Neural cell (in vitro differentiated cells): ENCODE data around the gene YTHDF2. TPM values are rescaled to one million over a fixed set of nuclear protein-coding genes. Genes with fewer than 3 reads are reported as not detected.

ENCODE experiments used
- H2AFZ ChIP-seq: fragments of 200-600, 300-800 bp; sonication (generic), shearing (Covaris generic); 2 replicates; pipeline ENCODE4 v1.6.0; 2014; ENCODE audit warnings: low read depth, mild to moderate bottlenecking, antibody characterized with exemption, low read length, moderate library complexity
- H3F3A ChIP-seq: fragments of 200-600 bp; shearing (Covaris generic); 2 replicates; pipeline ENCODE4 v1.6.1; 2016; ENCODE audit warnings: mild to moderate bottlenecking, moderate library complexity, mixed read lengths, antibody characterized with exemption, low read length; ENCODE audit not compliant: insufficient read depth, poor library complexity, severe bottlenecking
- H3K27ac ChIP-seq: fragments of 200-600, 300-800 bp; sonication (generic), shearing (Covaris generic); 2 replicates; pipeline ENCODE4 v1.5.1; 2014; ENCODE audit warnings: mild to moderate bottlenecking, low read length, moderate library complexity
- H3K27me3 ChIP-seq: fragments of 300-800, 200-600 bp; sonication (generic), shearing (Covaris generic); 2 replicates; pipeline ENCODE4 v1.6.0; 2014; ENCODE audit warnings: mild to moderate bottlenecking, low read depth, low read length, moderate library complexity; ENCODE audit not compliant: insufficient read depth
- H3K36me3 ChIP-seq: fragments of 300-800, 200-600 bp; sonication (generic), shearing (Covaris generic); 2 replicates; pipeline ENCODE4 v1.5.1; 2014; ENCODE audit warnings: mild to moderate bottlenecking, antibody characterized with exemption, low read length, moderate library complexity; ENCODE audit not compliant: insufficient read depth
- H3K4me2 ChIP-seq: fragments of 300-800, 200-600 bp; sonication (generic), shearing (Covaris generic); 2 replicates; pipeline ENCODE4 v1.6.0; 2014; ENCODE audit warnings: mild to moderate bottlenecking, low read length
- H3K4me3 ChIP-seq: fragments of 300-800, 200-600 bp; sonication (generic), shearing (Covaris generic); 2 replicates; pipeline ENCODE4 v1.5.1; 2014; ENCODE audit warnings: mild to moderate bottlenecking, low read length, moderate library complexity
- H3K79me2 ChIP-seq: fragments of 200-600 bp; shearing (Covaris generic); replicated peaks from 2 replicates; pipeline ENCODE4 v1.6.0; 2014; ENCODE audit warnings: mild to moderate bottlenecking, low read length, moderate library complexity; ENCODE audit not compliant: insufficient read depth
- H3K9ac ChIP-seq: fragments of 300-800, 200-600 bp; sonication (generic), shearing (Covaris generic); 2 replicates; pipeline ENCODE4 v1.6.1; 2016; ENCODE audit warnings: mild to moderate bottlenecking, low read length, mixed read lengths
- H3K9me2 ChIP-seq: fragments of 200-600 bp; shearing (Covaris generic); 2 replicates; pipeline ENCODE4 v1.6.1; 2016; ENCODE audit warnings: mild to moderate bottlenecking, low read length, mixed read lengths; ENCODE audit not compliant: insufficient read depth
- H3K9me3 ChIP-seq: fragments of 200-600, 300-800 bp; sonication (generic), shearing (Covaris generic); 2 replicates; pipeline ENCODE4 v1.6.1; 2016; ENCODE audit warnings: mild to moderate bottlenecking, mixed run types, low read length, moderate library complexity, mixed read lengths
- H4K20me1 ChIP-seq: fragments of 200-600 bp; shearing (Covaris generic); 2 replicates; pipeline ENCODE4 v1.6.1; 2016; ENCODE audit warnings: mild to moderate bottlenecking, mixed run types; ENCODE audit not compliant: insufficient read depth
- CTCF ChIP-seq: fragments of 450-650 bp; IDR thresholded peaks from 2 replicates; pipeline ENCODE4 v1.5.1; 2014; ENCODE audit warnings: antibody characterized with exemption, mild to moderate bottlenecking, moderate library complexity; ENCODE audit not compliant: poor library complexity, severe bottlenecking
- EP300 ChIP-seq: fragments of 450-650 bp; conservative IDR thresholded peaks from 2 replicates; pipeline ENCODE4 v1.6.1; 2014; ENCODE audit warnings: antibody characterized with exemption, mild to moderate bottlenecking, moderate library complexity; ENCODE audit not compliant: poor library complexity, severe bottlenecking
- EZH2 ChIP-seq: fragments of 200-600, 300-800 bp; shearing (Covaris generic), sonication (generic); IDR thresholded peaks from 2 replicates; pipeline ENCODE4 v1.6.1; 2014; ENCODE audit warnings: antibody characterized with exemption, low read length, borderline replicate concordance, mild to moderate bottlenecking; ENCODE audit not compliant: insufficient read depth, poor library complexity, severe bottlenecking
- MXI1 ChIP-seq: fragments of 450-650 bp; conservative IDR thresholded peaks from 2 replicates; pipeline ENCODE4 v1.6.1; 2014; ENCODE audit warnings: antibody characterized with exemption, mild to moderate bottlenecking; ENCODE audit not compliant: poor library complexity, severe bottlenecking
- POLR2AphosphoS5 ChIP-seq: IDR thresholded peaks from 2 replicates; pipeline ENCODE4 v1.6.1; 2012
- RAD21 ChIP-seq: fragments of 450-650 bp; conservative IDR thresholded peaks from 2 replicates; pipeline ENCODE4 v1.6.1; 2014; ENCODE audit warnings: antibody characterized with exemption, mild to moderate bottlenecking, moderate library complexity
- REST ChIP-seq: IDR thresholded peaks from 2 replicates; pipeline ENCODE4 v1.6.1; 2012; ENCODE audit warnings: borderline replicate concordance
- SMC3 ChIP-seq: fragments of 450-650 bp; conservative IDR thresholded peaks from 2 replicates; pipeline ENCODE4 v1.6.1; 2014; ENCODE audit warnings: antibody characterized with exemption, mild to moderate bottlenecking, moderate library complexity; ENCODE audit not compliant: poor library complexity
- TAF1 ChIP-seq: IDR thresholded peaks from 2 replicates; pipeline ENCODE4 v1.6.1; 2012; ENCODE audit warnings: low read depth
- polyA plus RNA-seq: library from polyadenylated mRNA; depleted of rRNA; stranded (reverse); fragments of >200 nt; gene quantifications from 2 replicates; pipeline ENCODE4 v1.2.3, GENCODE V29; 2014

The YTHDF2 gene
- polyA plus RNA-seq, 1 donor from 2014 or later: 90.2 TPM

- H3K4me3 ChIP-seq: no peak overlapping the region
- H3K4me2 ChIP-seq: no peak overlapping the region
- H3F3A ChIP-seq: no peaks in the 10 kb centered on the region
- TF ChIP-seq TAF1 (no peak), POLR2AphosphoS5 (no peak), EZH2 (no peak), REST (no peak), EP300 (no peak), MXI1 (no peak), RAD21 (no peak), CTCF (no peak), SMC3 (no peak)
- H3K27me3 ChIP-seq: no peaks in the 10 kb centered on the region
- no peak overlapping the region for H3K9ac ChIP-seq
- H3K9me2 ChIP-seq: no peaks in the 10 kb centered on the region
- no peak overlapping the region for H3K27ac ChIP-seq
- no peaks in the 10 kb centered on the region for H3K36me3 ChIP-seq
- no peak overlapping the region for H2AFZ ChIP-seq
- no peaks in the 10 kb centered on the region for H3K79me2 ChIP-seq
- no peaks in the 10 kb centered on the region for H3K9me3 ChIP-seq
- no peaks in the 10 kb centered on the region for H4K20me1 ChIP-seq
These were observed 41.3 kb downstream of the YTHDF2 start for GRCh38 chr1:28778021-28778420.

- TF ChIP-seq CTCF: no peak
- no peak for TF ChIP-seq EZH2
- TF ChIP-seq POLR2AphosphoS5: no peak
- no peak for TF ChIP-seq REST
- TF ChIP-seq SMC3: no peak
- TF ChIP-seq RAD21: no peak
- no peak for TF ChIP-seq EP300
- TF ChIP-seq MXI1: no peak
- TF ChIP-seq TAF1: no peak
These were observed 43.1 kb downstream of the YTHDF2 start for GRCh38 chr1:28779751-28780408.

More at GRCh38 chr1:28779751-28780408, 43.1 kb downstream of the YTHDF2 start:
- Histone ChIP-seq H3K4me2 (no peak overlapping the region), H3K27me3 (no peaks in the 10 kb centered on the region), H3F3A (no peaks in the 10 kb centered on the region), H4K20me1 (no peaks in the 10 kb centered on the region), H3K4me3 (no peak overlapping the region), H3K9me3 (no peaks in the 10 kb centered on the region), H3K27ac (no peak overlapping the region), H3K9me2 (no peaks in the 10 kb centered on the region), H2AFZ (no peak overlapping the region), H3K36me3 (no peaks in the 10 kb centered on the region), H3K79me2 (no peaks in the 10 kb centered on the region), H3K9ac (no peak overlapping the region)
